Caco-2 (cell line): ENCODE data around the gene KLHL17. TPM values are rescaled to one million over a fixed set of nuclear protein-coding genes. Genes with fewer than 3 reads are reported as not detected.

Experiments used
- BruUV-seq: library from RNA; stranded (reverse); fragments of 400-500 nt; replicated peaks from 2 replicates; lab custom pipeline; 2021; lab: Mats Ljungman, UMichigan
- CTCF ChIA-PET: fragments of 300-600 bp; sonication (Branson Sonifier 250); formaldehyde crosslinking; loops from one replicate; lab custom pipeline; 2022; ENCODE audit warnings: antibody characterized with exemption; lab: Charles Lee
- POLR2A ChIA-PET: fragments of 300-600 bp; sonication (Branson Sonifier 250); formaldehyde crosslinking; loops from one replicate; lab custom pipeline; 2022; ENCODE audit warnings: antibody characterized with exemption; lab: Charles Lee
- DNase-seq, 2 experiments: peaks; one replicate each; pipeline versions ENCODE4 v3.0.0 to v3.0.0-alpha.2; 2020 to 2022
- H3K27me3 ChIP-seq: replicated peaks from 2 replicates; pipeline ENCODE4 v1.6.0; 2011; ENCODE audit warnings: low read length; ENCODE audit not compliant: control insufficient read depth, insufficient read depth
- H3K36me3 ChIP-seq: 2 replicates; pipeline ENCODE4 v1.5.1; 2011; ENCODE audit warnings: low read length; ENCODE audit not compliant: control insufficient read depth, insufficient read depth
- H3K4me1 ChIP-seq: fragments of 250-450 bp; sonication (Bioruptor Pico); 2 replicates; pipeline ENCODE4 v1.5.1; 2020; ENCODE audit warnings: mild to moderate bottlenecking
- H3K4me3 ChIP-seq: 2 replicates; pipeline ENCODE4 v1.5.1; 2011; ENCODE audit warnings: low read depth, mild to moderate bottlenecking, control low read depth, low read length
- H3K9me3 ChIP-seq: fragments of 250-450 bp; sonication (Bioruptor Pico); 2 replicates; pipeline ENCODE4 v1.5.1; 2020; ENCODE audit warnings: mild to moderate bottlenecking, moderate library complexity
- H3K27ac Mint-ChIP-seq: one replicate; pipeline ENCODE4 v1.8.0; 2022; ENCODE audit warnings: mixed read lengths; ENCODE audit not compliant: unreplicated experiment
- H3K27me3 Mint-ChIP-seq: one replicate; pipeline ENCODE4 v1.8.0; 2022; ENCODE audit warnings: mixed read lengths; ENCODE audit not compliant: insufficient read depth, unreplicated experiment
- H3K36me3 Mint-ChIP-seq: one replicate; pipeline ENCODE4 v1.8.0; 2022; ENCODE audit warnings: mild to moderate bottlenecking, mixed read lengths; ENCODE audit not compliant: insufficient read depth, unreplicated experiment
- H3K4me1 Mint-ChIP-seq: one replicate; pipeline ENCODE4 v1.8.0; 2022; ENCODE audit warnings: low read depth, mixed read lengths; ENCODE audit not compliant: unreplicated experiment
- H3K4me3 Mint-ChIP-seq: one replicate; pipeline ENCODE4 v1.8.0; 2022; ENCODE audit warnings: mild to moderate bottlenecking, moderate library complexity, mixed read lengths; ENCODE audit not compliant: unreplicated experiment
- H3K9me3 Mint-ChIP-seq: one replicate; pipeline ENCODE4 v1.8.0; 2022; ENCODE audit warnings: mixed read lengths; ENCODE audit not compliant: unreplicated experiment
- intact Hi-C: fragments of 100-400 bp; cut with micrococcal nuclease; formaldehyde crosslinking; loops from one replicate; pipeline ENCODE4 v1.10.0; 2022; ENCODE audit not compliant: unreplicated experiment
- total RNA-seq: library from RNA; stranded (reverse); gene quantifications from 2 replicates; pipeline ENCODE4 v1.2.3, GENCODE V29; 2022
- TF ChIP-seq, protein P1 (sequence below), 2 experiments: fragments of 200-600 bp in 1 of 2; IDR thresholded peaks; 1 replicate in 1 of 2; 2 replicates in 1 of 2; pipeline versions ENCODE4 v1.5.1 to v1.8.0; 2011 to 2022; ENCODE audit warnings: antibody characterized with exemption in 1 of 2, control low read depth in 1 of 2, inconsistent platforms in 1 of 2, low read depth in 1 of 2, low read length in 1 of 2, mild to moderate bottlenecking in 1 of 2, moderate library complexity in 1 of 2; ENCODE audit not compliant: insufficient read depth in 1 of 2, severe bottlenecking in 1 of 2, unreplicated experiment in 1 of 2

The KLHL17 gene
- total RNA-seq, 1 experiment from 2014 or later = 33.1 TPM

DNA sequence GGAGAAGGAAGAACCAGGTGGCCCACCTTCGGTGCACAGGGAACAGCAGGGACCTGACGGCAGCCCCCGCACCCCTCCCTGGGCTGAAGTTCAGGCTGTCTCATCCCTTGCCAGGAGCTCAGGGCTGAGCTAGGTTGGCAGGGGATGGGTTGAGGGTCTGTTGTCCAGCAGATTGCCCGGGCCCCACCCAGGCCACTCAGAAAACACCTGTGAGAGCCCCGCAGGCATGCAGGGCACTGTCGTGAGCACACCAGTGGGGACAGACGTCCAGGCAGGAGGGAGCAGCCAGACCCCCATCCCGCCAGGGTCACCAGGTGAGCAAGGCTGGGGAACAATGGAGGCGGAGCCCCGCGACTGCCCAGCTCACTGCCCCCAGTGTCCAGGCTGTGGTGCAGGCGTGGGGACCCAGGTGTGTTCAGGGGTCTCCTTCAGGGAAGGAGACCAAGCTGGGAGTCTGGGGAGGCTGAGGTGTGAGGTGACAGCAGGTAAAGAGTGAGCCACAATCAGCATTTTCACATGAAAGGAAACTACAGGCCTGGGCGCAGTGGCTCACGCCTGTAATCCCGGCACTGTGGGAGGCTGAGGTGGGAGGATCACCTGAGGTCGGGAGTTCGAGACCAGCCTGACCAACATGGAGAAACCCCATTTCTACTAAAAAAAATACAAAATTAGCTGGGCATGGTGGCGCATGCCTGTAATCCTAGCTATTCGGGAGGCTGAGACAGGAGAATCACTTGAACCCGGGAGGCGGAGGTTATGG is 46.1 kb upstream of the KLHL17 start:
- no peaks in the 10 kb centered on the region for H3K27me3 ChIP-seq
- Mint-ChIP-seq H3K36me3 (no peaks in the 10 kb centered on the region), H3K4me3 (no peak overlapping the region), H3K27me3 (no peaks in the 10 kb centered on the region), H3K4me1 (no peaks in the 10 kb centered on the region), H3K27ac (no peak overlapping the region), H3K9me3 (no peaks in the 10 kb centered on the region)
- DNase-seq = peak in 1 of 2 experiments; percentile 10
- BruUV-seq = no TSS peak
- TF ChIP-seq, protein P1, sequence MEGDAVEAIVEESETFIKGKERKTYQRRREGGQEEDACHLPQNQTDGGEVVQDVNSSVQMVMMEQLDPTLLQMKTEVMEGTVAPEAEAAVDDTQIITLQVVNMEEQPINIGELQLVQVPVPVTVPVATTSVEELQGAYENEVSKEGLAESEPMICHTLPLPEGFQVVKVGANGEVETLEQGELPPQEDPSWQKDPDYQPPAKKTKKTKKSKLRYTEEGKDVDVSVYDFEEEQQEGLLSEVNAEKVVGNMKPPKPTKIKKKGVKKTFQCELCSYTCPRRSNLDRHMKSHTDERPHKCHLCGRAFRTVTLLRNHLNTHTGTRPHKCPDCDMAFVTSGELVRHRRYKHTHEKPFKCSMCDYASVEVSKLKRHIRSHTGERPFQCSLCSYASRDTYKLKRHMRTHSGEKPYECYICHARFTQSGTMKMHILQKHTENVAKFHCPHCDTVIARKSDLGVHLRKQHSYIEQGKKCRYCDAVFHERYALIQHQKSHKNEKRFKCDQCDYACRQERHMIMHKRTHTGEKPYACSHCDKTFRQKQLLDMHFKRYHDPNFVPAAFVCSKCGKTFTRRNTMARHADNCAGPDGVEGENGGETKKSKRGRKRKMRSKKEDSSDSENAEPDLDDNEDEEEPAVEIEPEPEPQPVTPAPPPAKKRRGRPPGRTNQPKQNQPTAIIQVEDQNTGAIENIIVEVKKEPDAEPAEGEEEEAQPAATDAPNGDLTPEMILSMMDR (IDR thresholded peaks at IDR 0.05; ENCODE audit: insufficient read depth in 1 of 2, low read depth in 1 of 2, low read length in 1 of 2, severe bottlenecking in 1 of 2, unreplicated experiment in 1 of 2) = no peak
- POLR2A ChIA-PET = no interaction called here
- H3K36me3 ChIP-seq = no peaks in the 10 kb centered on the region
- CTCF ChIA-PET = no interaction called here
- intact Hi-C loops = no loop called here
- H3K9me3 ChIP-seq = no peaks in the 10 kb centered on the region
- no peaks in the 10 kb centered on the region for H3K4me1 ChIP-seq
- H3K4me3 ChIP-seq = no peak overlapping the region

DNA sequence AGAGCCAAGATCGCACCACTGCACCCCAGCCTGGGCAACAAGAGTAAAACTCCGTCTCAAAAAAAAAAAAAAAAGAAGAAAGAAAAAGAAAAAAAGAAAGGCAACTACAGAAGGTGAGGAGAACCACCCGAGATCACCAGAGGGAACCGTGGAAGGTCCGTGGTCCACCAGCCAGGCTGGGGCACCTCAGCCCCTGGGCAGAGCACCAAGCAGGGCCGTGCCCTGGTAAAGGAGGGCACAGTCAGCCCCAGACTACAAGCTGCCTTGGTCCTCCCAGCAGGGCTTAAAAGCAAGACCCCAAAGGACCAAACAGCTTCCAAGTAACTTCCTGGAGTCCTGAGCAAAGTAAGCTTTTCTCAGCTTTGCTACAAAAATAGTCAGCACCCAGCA is 45.5 kb upstream of the KLHL17 start:
- no peaks in the 10 kb centered on the region for H3K27me3 Mint-ChIP-seq
- H3K36me3 Mint-ChIP-seq = no peaks in the 10 kb centered on the region
- Histone ChIP-seq H3K4me3 (no peak overlapping the region), H3K36me3 (no peaks in the 10 kb centered on the region), H3K27me3 (no peaks in the 10 kb centered on the region), H3K9me3 (no peaks in the 10 kb centered on the region), H3K4me1 (no peaks in the 10 kb centered on the region)
- no peaks in the 10 kb centered on the region for H3K4me1 Mint-ChIP-seq
- CTCF ChIA-PET = no interaction called here
- no TSS peak for BruUV-seq
- intact Hi-C loops = no loop called here
- no peaks in the 10 kb centered on the region for H3K9me3 Mint-ChIP-seq
- H3K4me3 Mint-ChIP-seq = no peak overlapping the region
- DNase-seq = no peak
- POLR2A ChIA-PET = no interaction called here
- H3K27ac Mint-ChIP-seq = no peak overlapping the region
- TF ChIP-seq, protein P1 (IDR thresholded peaks at IDR 0.05; ENCODE audit: insufficient read depth in 1 of 2, low read depth in 1 of 2, low read length in 1 of 2, severe bottlenecking in 1 of 2, unreplicated experiment in 1 of 2) = no peak

DNA sequence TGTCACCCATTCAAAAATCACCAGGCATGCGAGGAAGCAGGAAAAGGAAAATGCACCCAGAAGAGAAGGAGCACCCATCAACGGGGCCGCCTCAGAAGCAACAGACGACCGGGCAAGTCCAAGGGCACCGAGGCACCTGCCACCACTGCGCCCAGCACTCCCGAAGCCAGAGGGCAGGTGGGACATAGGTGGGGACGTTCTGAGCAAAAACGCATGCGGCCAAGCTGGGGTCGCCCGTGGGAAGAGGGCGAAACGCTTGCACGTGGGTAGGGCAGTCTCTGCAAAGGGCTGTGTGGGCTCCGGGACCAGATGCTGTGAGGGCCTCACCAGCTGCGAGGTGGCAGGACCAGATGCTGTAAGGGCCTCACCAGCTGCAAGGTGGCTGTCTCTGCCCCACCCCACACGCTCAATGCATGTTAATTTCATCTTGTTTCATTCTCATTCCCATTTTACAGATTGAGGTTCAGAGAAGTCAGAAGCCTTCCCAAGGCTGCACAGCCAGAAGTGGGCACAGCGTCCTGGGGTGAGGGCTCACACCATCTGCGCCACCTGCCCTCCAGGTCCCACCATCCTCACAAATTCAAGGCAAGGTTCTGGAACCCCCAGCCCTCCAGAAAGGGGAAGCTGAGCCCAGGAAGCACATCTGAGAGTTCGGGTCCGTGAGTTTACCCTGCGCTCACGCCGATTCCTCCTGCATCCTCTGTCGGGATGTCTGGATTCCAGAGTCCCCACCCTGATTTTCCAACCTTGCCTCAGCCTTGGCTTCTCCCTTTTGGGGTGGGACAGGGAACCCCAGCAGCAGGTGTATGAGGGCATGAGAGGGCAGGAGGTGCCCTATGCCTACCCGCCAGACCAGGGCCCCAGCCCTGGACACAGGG is 44.9 kb upstream of the KLHL17 start:
- POLR2A ChIA-PET = no interaction called here
- Mint-ChIP-seq H3K9me3 (no peaks in the 10 kb centered on the region), H3K36me3 (no peaks in the 10 kb centered on the region), H3K4me1 (no peaks in the 10 kb centered on the region), H3K27ac (no peak overlapping the region), H3K27me3 (no peaks in the 10 kb centered on the region), H3K4me3 (no peak overlapping the region)
- no peaks in the 10 kb centered on the region for H3K27me3 ChIP-seq
- no peaks in the 10 kb centered on the region for H3K36me3 ChIP-seq
- peak in 1 of 2 experiments; percentile 21 for DNase-seq
- TF ChIP-seq, protein P1 (IDR thresholded peaks at IDR 0.05; ENCODE audit: insufficient read depth in 1 of 2, low read depth in 1 of 2, low read length in 1 of 2, severe bottlenecking in 1 of 2, unreplicated experiment in 1 of 2) = no peak
- no peaks in the 10 kb centered on the region for H3K9me3 ChIP-seq
- peaks cover 3% of the 10 kb centered on the region for H3K4me1 ChIP-seq
- BruUV-seq = no TSS peak
- intact Hi-C loops = no loop called here
- CTCF ChIA-PET = no interaction called here
- H3K4me3 ChIP-seq = no peak overlapping the region
